ENCODE measurements around the gene NECAB2.

Gene NECAB2

DNA sequence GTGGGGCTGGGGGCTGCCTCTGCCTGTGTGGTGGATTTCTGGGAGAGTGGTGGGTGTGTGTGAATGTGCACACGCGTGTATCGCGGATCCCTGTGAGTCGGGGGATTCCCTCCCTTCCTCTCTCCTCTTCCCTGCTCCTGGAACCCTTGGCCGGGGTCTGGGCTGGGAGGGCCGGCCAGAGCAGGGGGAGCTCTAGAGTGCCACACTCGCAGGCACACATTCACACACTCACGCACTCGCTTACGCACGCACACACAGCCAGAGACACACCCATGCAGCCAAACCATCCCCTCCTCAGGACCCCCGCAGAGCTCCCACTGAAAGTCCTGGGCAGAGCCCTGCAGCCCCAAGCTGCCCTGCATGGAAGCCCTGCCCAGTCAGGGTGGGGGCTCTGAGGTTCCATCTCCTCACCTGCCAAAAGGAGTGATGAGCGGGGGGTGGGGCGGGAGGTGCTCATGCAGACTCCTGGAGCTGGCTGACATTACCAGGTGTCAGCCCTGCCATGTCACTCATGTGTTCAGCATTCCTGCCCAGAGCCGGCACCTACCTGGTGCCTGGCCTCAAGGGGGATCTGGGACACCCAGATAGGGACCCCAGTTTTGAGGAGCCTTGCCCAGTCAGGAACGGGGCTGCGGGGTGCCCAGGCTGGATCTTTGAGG, 1.9 kb downstream of the NECAB2 start:
- TF ChIP-seq, protein P1, sequence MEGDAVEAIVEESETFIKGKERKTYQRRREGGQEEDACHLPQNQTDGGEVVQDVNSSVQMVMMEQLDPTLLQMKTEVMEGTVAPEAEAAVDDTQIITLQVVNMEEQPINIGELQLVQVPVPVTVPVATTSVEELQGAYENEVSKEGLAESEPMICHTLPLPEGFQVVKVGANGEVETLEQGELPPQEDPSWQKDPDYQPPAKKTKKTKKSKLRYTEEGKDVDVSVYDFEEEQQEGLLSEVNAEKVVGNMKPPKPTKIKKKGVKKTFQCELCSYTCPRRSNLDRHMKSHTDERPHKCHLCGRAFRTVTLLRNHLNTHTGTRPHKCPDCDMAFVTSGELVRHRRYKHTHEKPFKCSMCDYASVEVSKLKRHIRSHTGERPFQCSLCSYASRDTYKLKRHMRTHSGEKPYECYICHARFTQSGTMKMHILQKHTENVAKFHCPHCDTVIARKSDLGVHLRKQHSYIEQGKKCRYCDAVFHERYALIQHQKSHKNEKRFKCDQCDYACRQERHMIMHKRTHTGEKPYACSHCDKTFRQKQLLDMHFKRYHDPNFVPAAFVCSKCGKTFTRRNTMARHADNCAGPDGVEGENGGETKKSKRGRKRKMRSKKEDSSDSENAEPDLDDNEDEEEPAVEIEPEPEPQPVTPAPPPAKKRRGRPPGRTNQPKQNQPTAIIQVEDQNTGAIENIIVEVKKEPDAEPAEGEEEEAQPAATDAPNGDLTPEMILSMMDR (conservative IDR thresholded peaks at IDR 0.05; ENCODE audit: low read depth): no peak
- no peak overlapping the region for H3K27ac ChIP-seq
- no peak for DNase-seq (ENCODE audit: low spot score)
- ChIA-PET POLR2A (ENCODE audit: low non-redundant PET) (no interaction called here), CTCF (interaction anchor here (0.6 to 2.0 kb wide), 4 partner anchors 13 to 96 kb away, joined by 3 to 9 read pairs (median 4); no protein-coding TSS in a partner anchor)

DNA sequence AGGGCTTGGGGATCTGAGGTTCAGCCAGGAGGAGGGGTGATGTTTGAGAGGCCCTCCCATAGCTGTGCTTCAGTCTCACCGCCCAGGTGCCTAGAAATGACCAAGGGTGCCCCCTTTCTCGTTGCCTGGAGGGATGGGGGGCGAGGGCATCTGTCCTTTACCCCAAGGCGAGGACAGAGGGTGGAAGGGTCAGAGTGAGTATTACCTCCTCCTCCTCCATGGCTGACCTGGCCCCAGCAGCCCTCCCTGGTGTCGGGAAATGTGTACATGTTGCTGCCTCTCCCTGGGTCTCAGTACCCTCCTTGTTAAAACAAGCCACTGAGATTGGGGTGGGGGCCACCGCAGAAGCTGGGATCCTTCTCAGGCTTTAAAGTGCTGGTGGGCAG, 2.4 kb downstream of the NECAB2 start:
- TF ChIP-seq, protein P1 (conservative IDR thresholded peaks at IDR 0.05; ENCODE audit: low read depth): no peak
- H3K27ac ChIP-seq: no peak overlapping the region
- DNase-seq (ENCODE audit: low spot score): no peak
- ChIA-PET POLR2A (ENCODE audit: low non-redundant PET) (no interaction called here), CTCF (interaction anchor here (0.6 to 2.0 kb wide), 5 partner anchors 18 to 95 kb away, joined by 3 to 9 read pairs (median 3); no protein-coding TSS in a partner anchor)

DNA sequence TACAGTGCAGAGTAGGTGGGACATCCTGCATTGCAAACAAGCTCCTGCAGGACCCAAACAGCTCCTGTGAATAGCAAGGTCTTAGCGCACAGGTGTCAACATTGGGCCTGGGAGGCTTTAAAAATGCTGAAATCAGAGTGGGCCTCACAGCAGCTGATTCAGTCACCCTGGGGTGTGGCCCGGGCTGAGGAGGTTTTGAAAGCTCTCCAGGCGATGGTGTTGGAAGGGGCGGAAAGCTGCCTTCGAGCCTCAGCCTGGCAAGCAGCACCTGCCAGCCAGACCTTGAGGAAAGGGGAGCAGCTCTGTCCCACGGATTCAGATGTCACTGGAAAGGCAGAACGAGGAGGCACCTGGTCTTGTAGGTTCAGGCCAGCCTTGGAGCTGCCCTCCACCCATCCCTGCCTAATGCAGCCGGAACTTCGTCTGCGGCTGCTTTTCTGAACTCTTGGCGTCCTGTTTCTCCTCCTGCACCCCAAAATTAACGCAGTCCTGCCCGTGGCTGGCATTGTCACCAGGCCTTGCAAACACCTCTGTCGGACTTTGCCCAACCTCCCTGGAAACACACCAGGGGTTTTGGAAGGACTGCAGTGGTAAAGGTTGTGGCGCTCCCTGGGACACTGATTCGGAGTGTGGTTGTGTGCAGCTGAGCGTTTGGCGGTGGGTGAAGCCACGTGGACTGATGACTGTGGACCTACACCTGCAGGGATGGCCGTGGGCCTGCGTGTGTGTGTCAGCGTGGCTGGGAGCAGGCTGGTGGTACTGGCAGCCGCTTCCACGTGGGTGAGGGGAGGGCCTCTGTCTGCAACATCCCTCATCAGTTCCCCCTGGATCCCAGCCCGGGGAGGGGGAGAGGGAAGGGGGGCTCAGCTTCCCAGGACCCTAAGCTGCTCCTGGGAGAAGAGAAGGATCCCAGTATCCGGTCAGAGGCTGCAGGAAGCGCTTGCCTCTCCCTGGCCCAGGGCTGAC, 3.4 kb downstream of the NECAB2 start:
- H3K27ac ChIP-seq: no peak overlapping the region
- peak; percentile 24 for DNase-seq (ENCODE audit: low spot score)
- TF ChIP-seq, protein P1 (conservative IDR thresholded peaks at IDR 0.05; ENCODE audit: low read depth): no peak
- POLR2A ChIA-PET (ENCODE audit: low non-redundant PET): no interaction called here
- CTCF ChIA-PET: interaction anchor here (0.6 to 1.2 kb wide), 6 partner anchors 16 to 989 kb away, joined by 3 to 6 read pairs (median 3); partner anchors contain the start of gene OSGIN1

DNA sequence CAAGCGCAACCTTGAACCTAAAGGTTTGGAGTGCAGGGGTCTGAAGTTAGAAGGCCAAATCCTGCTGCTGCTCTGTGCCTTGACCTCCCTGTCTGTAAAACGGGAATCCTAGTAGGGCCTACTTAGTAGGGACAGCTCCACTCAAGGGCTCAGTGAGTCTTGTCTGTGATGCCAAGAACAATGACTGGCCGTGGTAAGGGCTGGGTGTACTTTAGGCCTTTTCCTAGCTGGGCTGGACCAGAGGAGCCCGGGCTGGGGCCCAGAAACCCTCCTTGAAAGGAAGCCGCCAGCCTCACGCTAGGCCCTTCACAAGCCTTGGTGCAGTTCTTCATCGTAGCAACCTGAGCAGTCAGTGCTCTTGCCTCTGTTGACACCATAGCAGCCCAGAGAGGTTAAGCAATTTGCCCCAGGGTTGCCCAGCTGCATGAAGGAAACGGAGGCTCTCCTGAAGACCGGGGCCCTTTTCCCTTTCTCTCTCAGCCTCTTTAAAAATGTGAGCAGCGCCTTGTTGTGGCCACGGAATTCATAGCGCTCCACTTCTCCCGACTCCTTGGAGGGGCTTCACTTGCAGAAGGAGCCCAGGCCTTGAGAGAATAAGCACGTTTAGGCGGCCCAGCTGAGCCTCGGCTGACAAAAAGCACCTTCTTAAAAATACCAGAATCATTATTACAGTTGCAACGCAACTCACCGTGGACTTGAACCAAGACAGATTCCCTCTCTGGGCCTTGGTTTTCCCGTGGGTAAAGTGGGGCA, 4.4 kb downstream of the NECAB2 start:
- TF ChIP-seq, protein P1 (conservative IDR thresholded peaks at IDR 0.05; ENCODE audit: low read depth): no peak
- POLR2A ChIA-PET (ENCODE audit: low non-redundant PET): no interaction called here
- no peak for DNase-seq (ENCODE audit: low spot score)
- CTCF ChIA-PET: interaction anchor here (0.6 kb wide), 1 partner anchor 215 kb away, joined by 3 read pairs; no protein-coding TSS in a partner anchor
- no peak overlapping the region for H3K27ac ChIP-seq

DNA sequence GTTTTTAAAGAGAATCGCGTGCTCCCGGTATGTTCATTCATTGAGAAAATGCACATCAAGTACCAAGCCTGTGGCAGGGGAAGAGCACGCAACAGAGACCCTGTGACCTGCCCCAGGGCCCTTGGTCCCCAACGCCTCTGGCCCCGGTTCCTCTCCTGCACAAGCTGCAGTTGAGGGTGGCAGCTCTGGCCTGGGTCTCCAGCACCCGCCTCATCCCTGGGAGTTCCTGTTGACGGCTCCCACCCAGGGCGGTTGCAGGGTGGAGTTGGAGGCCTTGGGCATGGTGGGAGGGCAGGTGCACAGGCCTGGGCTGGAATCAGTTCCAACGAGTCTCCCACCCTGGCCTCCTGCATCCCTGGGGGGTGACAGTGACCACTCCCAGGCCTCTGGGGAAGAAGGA, 5.0 kb downstream of the NECAB2 start:
- CTCF ChIA-PET: interaction anchor here (0.6 kb wide), 1 partner anchor 71 kb away, joined by 3 read pairs; no protein-coding TSS in a partner anchor
- POLR2A ChIA-PET (ENCODE audit: low non-redundant PET): no interaction called here
- TF ChIP-seq, protein P1 (conservative IDR thresholded peaks at IDR 0.05; ENCODE audit: low read depth): no peak
- no peak overlapping the region for H3K27ac ChIP-seq
- DNase-seq (ENCODE audit: low spot score): no peak
